ENCODE results near the gene ABCD3.

DNA sequence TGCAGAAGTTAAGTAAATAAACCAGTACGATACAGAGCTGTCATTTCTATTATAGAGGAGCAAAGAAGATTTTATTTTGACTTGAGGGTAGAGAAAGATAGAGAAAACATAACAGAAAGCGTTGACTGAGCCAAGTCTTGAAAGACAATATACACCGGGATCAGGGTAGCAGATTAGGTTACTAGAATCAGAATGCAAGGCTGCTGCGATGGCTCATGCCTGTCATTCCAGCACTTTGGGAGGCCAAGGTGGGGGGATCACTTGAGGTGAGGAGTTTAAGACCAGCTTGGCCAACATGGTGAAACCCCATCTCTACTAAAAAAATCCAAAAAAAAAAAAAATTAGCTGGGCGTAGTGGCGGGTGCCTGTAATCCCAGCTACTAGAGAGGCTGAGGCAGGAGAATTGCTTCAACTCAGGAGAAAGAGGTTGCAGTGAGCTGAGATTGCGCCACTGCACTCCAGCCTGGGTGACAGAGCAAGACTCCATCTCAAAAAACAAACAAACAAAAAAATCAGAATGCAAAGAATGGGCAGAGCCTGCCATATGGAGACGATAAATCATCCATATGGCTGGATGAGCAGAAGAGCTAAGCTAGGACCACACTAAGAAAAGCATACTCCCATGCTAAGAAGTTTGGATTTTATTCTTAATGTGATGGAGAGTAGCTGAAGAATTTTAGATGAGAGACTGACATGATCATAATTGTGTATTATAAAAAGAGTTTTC lies 9.9 kb upstream of the ABCD3 start:
- TF ChIP-seq EZH2 (IDR thresholded peaks at IDR 0.05; ENCODE audit: insufficient read depth, poor library complexity, severe bottlenecking): no peak
- no peak for TF ChIP-seq EZH2phosphoT487 (IDR thresholded peaks at IDR 0.05; ENCODE audit: insufficient read depth, low read depth)

Data from GM23248 (cell line).